Thoracic aorta (tissue), 2 donors: ENCODE measurements around the gene SPC25. TPM values are rescaled to one million over a fixed set of nuclear protein-coding genes. Genes with fewer than 3 reads are reported as not detected.

ENCODE experiments used
- ATAC-seq: fragments of 150-250 bp; one replicate; pipeline ENCODE4 v1.8.0; 2017; ENCODE audit warnings: low read depth; ENCODE audit not compliant: insufficient number of reproducible peaks, low FRiP score
- DNase-seq: peaks from one replicate; pipeline ENCODE4 v3.0.0-alpha.2; 2020; ENCODE audit warnings: low spot score
- H3K27ac ChIP-seq, 2 donors: fragments of 200-600 bp; sonication (generic); 1 replicate in 1 of 2; 2 replicates in 1 of 2; pipeline ENCODE4 v1.5.1; 2016; ENCODE audit warnings: mild to moderate bottlenecking in 2 of 2, moderate library complexity in 2 of 2
- H3K27me3 ChIP-seq: fragments of 200-600 bp; sonication (generic); replicated peaks from 2 replicates; pipeline ENCODE4 v1.6.0; 2016; ENCODE audit warnings: mild to moderate bottlenecking; ENCODE audit not compliant: insufficient read depth
- H3K36me3 ChIP-seq: fragments of 200-600 bp; sonication (generic); one replicate; pipeline ENCODE4 v1.5.1; 2016
- H3K4me1 ChIP-seq, 2 donors: fragments of 200-600 bp; sonication (generic); 1 replicate in 1 of 2; 2 replicates in 1 of 2; pipeline versions ENCODE4 v1.5.1 to v1.6.0; 2016; ENCODE audit warnings: low read depth in 2 of 2, mild to moderate bottlenecking in 1 of 2; ENCODE audit not compliant: control insufficient read depth in 1 of 2
- H3K4me3 ChIP-seq: fragments of 200-600 bp; sonication (generic); 2 replicates; pipeline ENCODE4 v1.5.1; 2016; ENCODE audit warnings: mild to moderate bottlenecking
- H3K9me3 ChIP-seq: fragments of 200-600 bp; sonication (generic); 2 replicates; pipeline ENCODE4 v1.5.1; 2016
- total RNA-seq, 2 donors: library from RNA; depleted of rRNA; stranded (reverse); fragments of >200 nt; gene quantifications; one replicate each; pipeline versions ENCODE4 v1.1.0 to v1.2.3, GENCODE V29; 2016
- TF ChIP-seq, protein P1 (sequence below): fragments of 200-600 bp; sonication (generic); IDR thresholded peaks from one replicate; pipeline ENCODE4 v1.5.1; 2019; ENCODE audit warnings: antibody characterized with exemption

SPC25 gene
- total RNA-seq, 2 donors from 2014 or later, result 1.1 TPM; not detected in 1

DNA sequence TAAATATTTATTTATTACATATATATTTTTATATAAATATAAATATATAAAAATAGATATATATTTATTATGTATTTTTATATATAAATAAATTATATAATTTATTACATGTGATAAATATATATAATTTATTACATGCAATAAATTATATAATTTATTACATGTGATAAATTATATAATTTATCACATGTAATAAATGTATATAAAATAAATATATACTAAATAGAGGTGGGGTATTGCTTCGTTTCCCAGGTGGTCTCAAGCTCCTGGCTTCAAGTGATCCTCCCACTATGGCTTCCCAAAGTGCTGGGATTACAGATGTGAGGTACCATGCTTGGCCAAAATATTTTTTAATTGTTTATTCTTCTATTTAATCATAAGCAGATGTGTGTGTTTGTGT is 7.2 kb upstream of the SPC25 start:
- Histone ChIP-seq H3K4me1 (no peaks in the 10 kb centered on the region), H3K4me3 (no peak overlapping the region), H3K9me3 (no peaks in the 10 kb centered on the region), H3K27me3 (no peaks in the 10 kb centered on the region), H3K36me3 (no peaks in the 10 kb centered on the region), H3K27ac (no peak overlapping the region)
- TF ChIP-seq, protein P1, sequence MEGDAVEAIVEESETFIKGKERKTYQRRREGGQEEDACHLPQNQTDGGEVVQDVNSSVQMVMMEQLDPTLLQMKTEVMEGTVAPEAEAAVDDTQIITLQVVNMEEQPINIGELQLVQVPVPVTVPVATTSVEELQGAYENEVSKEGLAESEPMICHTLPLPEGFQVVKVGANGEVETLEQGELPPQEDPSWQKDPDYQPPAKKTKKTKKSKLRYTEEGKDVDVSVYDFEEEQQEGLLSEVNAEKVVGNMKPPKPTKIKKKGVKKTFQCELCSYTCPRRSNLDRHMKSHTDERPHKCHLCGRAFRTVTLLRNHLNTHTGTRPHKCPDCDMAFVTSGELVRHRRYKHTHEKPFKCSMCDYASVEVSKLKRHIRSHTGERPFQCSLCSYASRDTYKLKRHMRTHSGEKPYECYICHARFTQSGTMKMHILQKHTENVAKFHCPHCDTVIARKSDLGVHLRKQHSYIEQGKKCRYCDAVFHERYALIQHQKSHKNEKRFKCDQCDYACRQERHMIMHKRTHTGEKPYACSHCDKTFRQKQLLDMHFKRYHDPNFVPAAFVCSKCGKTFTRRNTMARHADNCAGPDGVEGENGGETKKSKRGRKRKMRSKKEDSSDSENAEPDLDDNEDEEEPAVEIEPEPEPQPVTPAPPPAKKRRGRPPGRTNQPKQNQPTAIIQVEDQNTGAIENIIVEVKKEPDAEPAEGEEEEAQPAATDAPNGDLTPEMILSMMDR, result no peak
- no peak for ATAC-seq
- no peak for DNase-seq

DNA sequence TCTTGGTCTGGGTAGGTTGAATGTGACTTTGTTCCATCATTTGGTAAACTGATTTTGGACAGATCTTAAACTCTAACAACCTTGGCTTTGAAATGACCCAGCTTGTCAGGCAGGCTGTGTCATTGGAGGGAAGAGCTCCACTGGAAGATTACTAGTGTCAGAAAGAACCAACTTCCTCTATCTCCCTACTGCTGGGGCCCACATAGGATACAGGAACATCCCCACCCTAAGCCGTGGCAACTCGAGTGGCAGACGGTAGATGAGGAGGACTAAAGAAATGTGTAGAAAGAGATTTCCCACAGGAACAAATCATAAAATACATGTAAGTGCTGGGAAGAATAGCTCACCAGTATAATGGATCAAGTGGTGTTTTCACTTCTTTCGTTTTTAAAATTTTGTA is 6.6 kb upstream of the SPC25 start:
- Histone ChIP-seq H3K27me3 (no peaks in the 10 kb centered on the region), H3K27ac (no peak overlapping the region), H3K9me3 (no peaks in the 10 kb centered on the region), H3K36me3 (no peaks in the 10 kb centered on the region), H3K4me1 (no peaks in the 10 kb centered on the region), H3K4me3 (no peak overlapping the region)
- DNase-seq (no peak), ATAC-seq (no peak)
- TF ChIP-seq, protein P1, result no peak

DNA sequence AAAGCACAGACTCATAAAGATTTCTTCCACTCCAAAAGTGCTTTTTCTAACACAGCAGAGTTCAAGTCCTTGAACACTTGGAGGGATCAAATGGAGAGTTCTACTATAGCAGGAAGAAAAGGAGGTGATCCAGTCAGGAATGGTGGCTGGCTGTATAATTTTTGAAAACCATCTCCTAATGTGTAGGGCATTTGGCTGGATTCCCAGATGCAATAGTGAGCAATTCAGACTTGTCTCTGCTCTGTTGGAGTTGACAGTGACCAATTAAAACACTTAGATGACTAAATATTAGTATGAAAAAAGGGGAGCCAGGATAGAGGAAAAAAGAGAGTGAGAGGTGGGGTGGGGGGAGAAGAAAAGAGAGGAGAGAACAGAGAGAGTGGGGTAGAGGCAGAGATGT is 5.5 kb upstream of the SPC25 start:
- DNase-seq (no peak), ATAC-seq (no peak)

DNA sequence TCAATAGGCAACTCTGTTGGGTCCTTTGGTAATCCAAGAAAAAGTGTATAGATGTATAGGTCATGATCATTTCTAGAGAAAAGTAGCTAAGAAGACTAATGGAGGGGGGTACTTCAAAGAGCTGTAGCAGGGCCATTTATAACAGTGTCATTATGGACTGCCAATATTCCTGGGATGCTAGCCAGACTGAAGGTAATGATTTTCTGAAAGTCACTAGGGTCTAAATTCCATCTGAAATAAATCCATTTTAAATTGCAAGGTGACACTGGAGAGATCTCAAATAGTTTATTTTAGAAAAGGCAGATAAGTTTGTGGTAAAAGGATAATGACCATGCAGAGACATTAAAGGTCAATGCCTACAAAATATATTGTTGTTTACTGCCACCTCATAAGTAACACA is 4.5 kb upstream of the SPC25 start:
- DNase-seq (no peak), ATAC-seq (no peak)
- H3K36me3 ChIP-seq, result no peaks in the 10 kb centered on the region
- H3K4me1 ChIP-seq, result no peaks in the 10 kb centered on the region
- H3K27ac ChIP-seq, result no peak overlapping the region
- H3K27me3 ChIP-seq, result no peaks in the 10 kb centered on the region
- TF ChIP-seq, protein P1, result no peak
- no peak overlapping the region for H3K4me3 ChIP-seq
- no peaks in the 10 kb centered on the region for H3K9me3 ChIP-seq

More for the DNA sequence above, 5.5 kb upstream of the SPC25 start:
- Histone ChIP-seq H3K36me3 (no peaks in the 10 kb centered on the region), H3K9me3 (no peaks in the 10 kb centered on the region), H3K4me3 (no peak overlapping the region), H3K27ac (no peak overlapping the region), H3K27me3 (no peaks in the 10 kb centered on the region), H3K4me1 (no peaks in the 10 kb centered on the region)
- TF ChIP-seq, protein P1, result no peak

DNA sequence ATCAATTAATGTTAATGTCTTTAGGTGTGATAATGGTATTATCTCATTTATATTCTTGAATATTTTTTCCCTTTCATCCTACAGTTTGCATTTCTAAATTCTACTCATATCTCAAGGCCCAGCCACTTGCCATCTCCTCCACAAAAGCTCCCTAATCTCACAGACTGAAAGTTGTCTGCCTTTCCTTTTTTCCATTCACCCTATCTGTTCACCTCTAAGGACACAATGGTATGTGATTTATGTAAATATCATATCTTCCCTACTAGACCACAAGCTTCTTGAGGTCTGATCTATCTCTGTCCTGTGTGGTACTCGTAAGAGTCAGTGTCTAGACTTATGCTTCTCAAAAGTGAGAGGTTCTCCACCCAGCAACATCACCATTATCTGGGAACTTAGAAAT is 3.9 kb upstream of the SPC25 start:
- Histone ChIP-seq H3K4me1 (no peaks in the 10 kb centered on the region), H3K27me3 (no peaks in the 10 kb centered on the region), H3K9me3 (no peaks in the 10 kb centered on the region), H3K27ac (no peak overlapping the region), H3K4me3 (no peak overlapping the region), H3K36me3 (no peaks in the 10 kb centered on the region)
- TF ChIP-seq, protein P1, result no peak
- DNase-seq, result no peak
- no peak for ATAC-seq
